HepG2 (cell line): ENCODE measurements around the gene SH3BP2. TPM values are rescaled to one million over a fixed set of nuclear protein-coding genes. Genes with fewer than 3 reads are reported as not detected.

Experiments used
- ARHGAP35 ChIP-seq: sonication (generic); formaldehyde crosslinking; IDR thresholded peaks from 2 replicates; pipeline ENCODE4 v1.9.0; 2022; ENCODE audit warnings: mild to moderate bottlenecking, inconsistent platforms, moderate library complexity, missing genetic modification reagents, borderline replicate concordance
- BRCA1 ChIP-seq: sonication (generic); formaldehyde crosslinking; IDR thresholded peaks from 2 replicates; pipeline ENCODE4 v1.4.0; 2020; ENCODE audit warnings: missing genetic modification reagents
- CBFB ChIP-seq: sonication (generic); formaldehyde crosslinking; IDR thresholded peaks from 2 replicates; pipeline ENCODE4 v1.4.0; 2020; ENCODE audit warnings: missing genetic modification reagents
- CBX2 ChIP-seq, 2 experiments: fragments of 200-600 bp in 1 of 2; sonication (generic); formaldehyde crosslinking in 1 of 2; IDR thresholded peaks; 2 replicates each; pipeline versions ENCODE4 v1.7.0 to v1.8.1; 2018 to 2022; ENCODE audit warnings: low read depth in 2 of 2, low read length in 1 of 2, mild to moderate bottlenecking in 1 of 2, missing genetic modification reagents in 1 of 2
- FOXA3 ChIP-seq: IDR thresholded peaks from 2 replicates; pipeline ENCODE4 v1.6.1; 2016; ENCODE audit warnings: missing genetic modification reagents, missing compliant biosample characterization
- GABPA ChIP-seq, 2 experiments: IDR thresholded peaks; 2 replicates each; pipeline ENCODE4 v1.6.1; 2011 to 2016; ENCODE audit warnings: low read depth in 2 of 2, low read length in 1 of 2, missing biosample characterization in 1 of 2, missing genetic modification characterization in 1 of 2
- GTF3A ChIP-seq: sonication (generic); formaldehyde crosslinking; conservative IDR thresholded peaks from 2 replicates; pipeline ENCODE4 v1.4.0; 2020; ENCODE audit warnings: mild to moderate bottlenecking, missing genetic modification reagents
- MIXL1 ChIP-seq: IDR thresholded peaks from 2 replicates; pipeline ENCODE4 v1.6.1; 2016
- MTA3 ChIP-seq: sonication (generic); formaldehyde crosslinking; IDR thresholded peaks from 2 replicates; pipeline ENCODE4 v1.4.0; 2020; ENCODE audit warnings: missing genetic modification reagents
- ZFYVE20 ChIP-seq: sonication (generic); formaldehyde crosslinking; IDR thresholded peaks from 2 replicates; pipeline ENCODE4 v1.8.0; 2023; ENCODE audit warnings: low read depth, mild to moderate bottlenecking, moderate library complexity, missing genetic modification reagents, borderline replicate concordance
- ZNF234 ChIP-seq: sonication (generic); formaldehyde crosslinking; conservative IDR thresholded peaks from 2 replicates; pipeline ENCODE4 v1.5.1; 2020; ENCODE audit warnings: mild to moderate bottlenecking, missing genetic modification reagents
- ZNF253 ChIP-seq: sonication (generic); formaldehyde crosslinking; IDR thresholded peaks from 2 replicates; pipeline ENCODE4 v1.8.0; 2022; ENCODE audit warnings: mild to moderate bottlenecking, missing genetic modification reagents, borderline replicate concordance
- ZNF30 ChIP-seq: sonication (generic); formaldehyde crosslinking; IDR thresholded peaks from 2 replicates; pipeline ENCODE4 v1.5.0; 2020; ENCODE audit warnings: mild to moderate bottlenecking, missing genetic modification reagents
- ZNF432 ChIP-seq: sonication (generic); formaldehyde crosslinking; IDR thresholded peaks from 2 replicates; pipeline ENCODE4 v1.5.0; 2020; ENCODE audit warnings: missing genetic modification reagents, mild to moderate bottlenecking, borderline replicate concordance
- ZNF569 ChIP-seq: sonication (generic); formaldehyde crosslinking; IDR thresholded peaks from 2 replicates; pipeline ENCODE4 v1.5.0; 2020; ENCODE audit warnings: mild to moderate bottlenecking, missing genetic modification reagents, moderate library complexity, borderline replicate concordance
- polyA plus RNA-seq, 8 experiments: library from polyadenylated mRNA; depleted of rRNA in 3 of 8; stranded (reverse) in 7 of 8; unstranded in 1 of 8; fragments of >200 nt; fragmentation: Illumina TruSeq in 4 of 8; extraction: Trizol in 4 of 8; gene quantifications; 2 replicates each; pipeline versions ENCODE4 v1.2.1 to v1.2.3, GENCODE V29; 2011 to 2016; ENCODE audit warnings: low read depth in 4 of 8, missing spikeins in 1 of 8, mixed read lengths in 1 of 8; ENCODE audit not compliant: insufficient read depth in 1 of 8
- total RNA-seq, 5 experiments: library from RNA; depleted of rRNA; stranded (reverse); fragments of >200 nt; fragmentation: Illumina TruSeq; extraction: Trizol; gene quantifications; 2 replicates each; pipeline ENCODE4 v1.2.3, GENCODE V29; 2016; ENCODE audit warnings: low read depth in 1 of 5
- TF ChIP-seq, protein P1 (sequence below): sonication (generic); formaldehyde crosslinking; conservative IDR thresholded peaks from 2 replicates; pipeline ENCODE4 v1.8.0; 2022; ENCODE audit warnings: missing genetic modification reagents
- TF ChIP-seq, protein P2 (sequence below): sonication (generic); formaldehyde crosslinking; IDR thresholded peaks from 2 replicates; pipeline ENCODE4 v1.5.1; 2020; ENCODE audit warnings: mild to moderate bottlenecking, missing genetic modification reagents, borderline replicate concordance
- TF ChIP-seq, protein P3 (sequence below): sonication (generic); formaldehyde crosslinking; IDR thresholded peaks from 2 replicates; pipeline ENCODE4 v1.4.0; 2020; ENCODE audit warnings: missing genetic modification reagents

SH3BP2 gene
- total and polyA plus RNA-seq, 2 of the 13 experiments (the other 11 are each of a cell fraction or from before 2014, with no cell fraction given) = 16.9 to 34.5 TPM

DNA sequence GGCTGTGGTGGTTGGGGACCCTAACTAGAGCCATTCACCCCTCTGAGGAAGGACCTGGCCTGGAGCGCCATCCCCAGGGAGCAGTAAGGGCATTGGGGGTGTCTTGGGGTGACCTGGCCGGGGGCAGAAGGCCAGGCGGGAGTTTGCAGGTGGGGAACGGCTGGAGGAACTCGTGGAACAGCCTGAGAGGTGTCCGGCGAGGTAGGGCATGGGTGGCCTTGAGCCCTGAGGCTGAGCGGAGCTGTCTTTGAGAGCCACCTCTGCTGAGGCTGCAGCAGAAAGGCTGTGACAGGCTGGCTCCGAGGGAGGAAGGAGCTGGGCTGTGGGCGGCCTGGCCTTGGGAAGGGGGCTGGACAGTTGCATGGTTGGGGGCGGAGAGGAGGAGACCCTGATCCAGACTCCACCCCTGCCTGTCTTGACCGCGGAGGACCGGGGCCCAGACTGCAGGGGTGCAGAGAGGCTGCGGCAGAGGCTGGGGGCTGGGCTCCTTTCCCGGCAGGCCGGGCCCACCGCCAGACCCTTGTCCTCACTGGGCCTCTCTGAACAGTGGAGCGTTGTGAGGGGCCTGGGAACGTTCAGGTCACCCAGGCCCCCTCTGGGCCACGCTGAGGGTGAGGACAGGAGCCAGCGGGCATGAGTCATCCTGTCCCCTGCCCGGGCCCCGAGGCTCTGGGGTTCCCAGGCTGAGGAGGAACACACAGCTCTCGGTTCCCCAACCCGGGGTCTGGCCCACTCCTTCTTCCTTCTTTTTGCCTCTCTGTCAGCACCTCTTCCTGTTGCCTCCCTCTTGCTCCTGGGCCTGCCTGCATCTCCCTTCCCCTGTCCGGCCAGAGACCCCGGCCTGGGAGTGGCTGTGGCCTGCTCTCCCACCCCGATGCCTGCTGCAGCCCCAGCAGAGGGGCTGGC lies 8.1 kb downstream of the SH3BP2 start (continued):
- TF ChIP-seq, protein P1, sequence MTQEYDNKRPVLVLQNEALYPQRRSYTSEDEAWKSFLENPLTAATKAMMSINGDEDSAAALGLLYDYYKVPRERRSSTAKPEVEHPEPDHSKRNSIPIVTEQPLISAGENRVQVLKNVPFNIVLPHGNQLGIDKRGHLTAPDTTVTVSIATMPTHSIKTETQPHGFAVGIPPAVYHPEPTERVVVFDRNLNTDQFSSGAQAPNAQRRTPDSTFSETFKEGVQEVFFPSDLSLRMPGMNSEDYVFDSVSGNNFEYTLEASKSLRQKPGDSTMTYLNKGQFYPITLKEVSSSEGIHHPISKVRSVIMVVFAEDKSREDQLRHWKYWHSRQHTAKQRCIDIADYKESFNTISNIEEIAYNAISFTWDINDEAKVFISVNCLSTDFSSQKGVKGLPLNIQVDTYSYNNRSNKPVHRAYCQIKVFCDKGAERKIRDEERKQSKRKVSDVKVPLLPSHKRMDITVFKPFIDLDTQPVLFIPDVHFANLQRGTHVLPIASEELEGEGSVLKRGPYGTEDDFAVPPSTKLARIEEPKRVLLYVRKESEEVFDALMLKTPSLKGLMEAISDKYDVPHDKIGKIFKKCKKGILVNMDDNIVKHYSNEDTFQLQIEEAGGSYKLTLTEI (CRISPR knock-in tag) = no peak
- no peak for TF ChIP-seq ZFYVE20
- no peak for TF ChIP-seq BRCA1 (CRISPR knock-in tag)
- TF ChIP-seq ZNF30 (CRISPR knock-in tag) = no peak
- TF ChIP-seq CBX2 (IDR thresholded peaks at IDR 0.05; ENCODE audit: low read depth, low read length) = no peak
- no peak for TF ChIP-seq CBX2 (CRISPR knock-in tag; IDR thresholded peaks at IDR 0.05; ENCODE audit: low read depth)
- TF ChIP-seq MTA3 (CRISPR knock-in tag) = no peak
- TF ChIP-seq, protein P2, sequence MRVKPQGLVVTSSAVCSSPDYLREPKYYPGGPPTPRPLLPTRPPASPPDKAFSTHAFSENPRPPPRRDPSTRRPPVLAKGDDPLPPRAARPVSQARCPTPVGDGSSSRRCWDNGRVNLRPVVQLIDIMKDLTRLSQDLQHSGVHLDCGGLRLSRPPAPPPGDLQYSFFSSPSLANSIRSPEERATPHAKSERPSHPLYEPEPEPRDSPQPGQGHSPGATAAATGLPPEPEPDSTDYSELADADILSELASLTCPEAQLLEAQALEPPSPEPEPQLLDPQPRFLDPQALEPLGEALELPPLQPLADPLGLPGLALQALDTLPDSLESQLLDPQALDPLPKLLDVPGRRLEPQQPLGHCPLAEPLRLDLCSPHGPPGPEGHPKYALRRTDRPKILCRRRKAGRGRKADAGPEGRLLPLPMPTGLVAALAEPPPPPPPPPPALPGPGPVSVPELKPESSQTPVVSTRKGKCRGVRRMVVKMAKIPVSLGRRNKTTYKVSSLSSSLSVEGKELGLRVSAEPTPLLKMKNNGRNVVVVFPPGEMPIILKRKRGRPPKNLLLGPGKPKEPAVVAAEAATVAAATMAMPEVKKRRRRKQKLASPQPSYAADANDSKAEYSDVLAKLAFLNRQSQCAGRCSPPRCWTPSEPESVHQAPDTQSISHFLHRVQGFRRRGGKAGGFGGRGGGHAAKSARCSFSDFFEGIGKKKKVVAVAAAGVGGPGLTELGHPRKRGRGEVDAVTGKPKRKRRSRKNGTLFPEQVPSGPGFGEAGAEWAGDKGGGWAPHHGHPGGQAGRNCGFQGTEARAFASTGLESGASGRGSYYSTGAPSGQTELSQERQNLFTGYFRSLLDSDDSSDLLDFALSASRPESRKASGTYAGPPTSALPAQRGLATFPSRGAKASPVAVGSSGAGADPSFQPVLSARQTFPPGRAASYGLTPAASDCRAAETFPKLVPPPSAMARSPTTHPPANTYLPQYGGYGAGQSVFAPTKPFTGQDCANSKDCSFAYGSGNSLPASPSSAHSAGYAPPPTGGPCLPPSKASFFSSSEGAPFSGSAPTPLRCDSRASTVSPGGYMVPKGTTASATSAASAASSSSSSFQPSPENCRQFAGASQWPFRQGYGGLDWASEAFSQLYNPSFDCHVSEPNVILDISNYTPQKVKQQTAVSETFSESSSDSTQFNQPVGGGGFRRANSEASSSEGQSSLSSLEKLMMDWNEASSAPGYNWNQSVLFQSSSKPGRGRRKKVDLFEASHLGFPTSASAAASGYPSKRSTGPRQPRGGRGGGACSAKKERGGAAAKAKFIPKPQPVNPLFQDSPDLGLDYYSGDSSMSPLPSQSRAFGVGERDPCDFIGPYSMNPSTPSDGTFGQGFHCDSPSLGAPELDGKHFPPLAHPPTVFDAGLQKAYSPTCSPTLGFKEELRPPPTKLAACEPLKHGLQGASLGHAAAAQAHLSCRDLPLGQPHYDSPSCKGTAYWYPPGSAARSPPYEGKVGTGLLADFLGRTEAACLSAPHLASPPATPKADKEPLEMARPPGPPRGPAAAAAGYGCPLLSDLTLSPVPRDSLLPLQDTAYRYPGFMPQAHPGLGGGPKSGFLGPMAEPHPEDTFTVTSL = peak; percentile 25; the same call in 1 of the 2 replicates
- no peak for TF ChIP-seq ZNF569 (CRISPR knock-in tag)
- TF ChIP-seq ZNF234 = no peak
- TF ChIP-seq FOXA3 (CRISPR knock-in tag) = peak; percentile 67
- TF ChIP-seq, protein P3, sequence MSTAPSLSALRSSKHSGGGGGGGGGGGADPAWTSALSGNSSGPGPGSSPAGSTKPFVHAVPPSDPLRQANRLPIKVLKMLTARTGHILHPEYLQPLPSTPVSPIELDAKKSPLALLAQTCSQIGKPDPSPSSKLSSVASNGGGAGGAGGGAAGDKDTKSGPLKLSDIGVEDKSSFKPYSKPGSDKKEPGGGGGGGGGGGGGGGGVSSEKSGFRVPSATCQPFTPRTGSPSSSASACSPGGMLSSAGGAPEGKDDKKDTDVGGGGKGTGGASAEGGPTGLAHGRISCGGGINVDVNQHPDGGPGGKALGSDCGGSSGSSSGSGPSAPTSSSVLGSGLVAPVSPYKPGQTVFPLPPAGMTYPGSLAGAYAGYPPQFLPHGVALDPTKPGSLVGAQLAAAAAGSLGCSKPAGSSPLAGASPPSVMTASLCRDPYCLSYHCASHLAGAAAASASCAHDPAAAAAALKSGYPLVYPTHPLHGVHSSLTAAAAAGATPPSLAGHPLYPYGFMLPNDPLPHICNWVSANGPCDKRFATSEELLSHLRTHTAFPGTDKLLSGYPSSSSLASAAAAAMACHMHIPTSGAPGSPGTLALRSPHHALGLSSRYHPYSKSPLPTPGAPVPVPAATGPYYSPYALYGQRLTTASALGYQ (CRISPR knock-in tag) = 0 out of 2 replicates have a peak, but pooled peaks have one; percentile 30
- peak; percentile 90 for TF ChIP-seq CBFB (CRISPR knock-in tag)
- no peak for TF ChIP-seq GTF3A (CRISPR knock-in tag)
- TF ChIP-seq MIXL1 = no peak
- TF ChIP-seq ARHGAP35 = 0 out of 2 replicates have a peak, but pooled peaks have one; percentile 56
- no peak for TF ChIP-seq GABPA (IDR thresholded peaks at IDR 0.05; ENCODE audit: low read depth, low read length)
- TF ChIP-seq GABPA (CRISPR knock-in tag; IDR thresholded peaks at IDR 0.05; ENCODE audit: low read depth) = no peak
- TF ChIP-seq ZNF253 = no peak
- TF ChIP-seq ZNF432 (CRISPR knock-in tag) = no peak
